ENCODE results near the gene GPC6. TPM values are rescaled to one million over a fixed set of nuclear protein-coding genes. Genes with fewer than 3 reads are reported as not detected.

GPC6 gene
- total RNA-seq, 3 donors from 2014 or later (not counting 1 experiment from before 2014, with no cell fraction given): not detected

- Histone ChIP-seq H3K4me1 (ENCODE audit: control insufficient read depth, insufficient read depth, low read length) (no peaks in the 10 kb centered on the region), H3K27me3 (ENCODE audit: control insufficient read depth, insufficient read depth, low read length) (no peaks in the 10 kb centered on the region), H3K36me3 (ENCODE audit: control insufficient read depth, insufficient read depth, low read length) (no peaks in the 10 kb centered on the region), H3K4me3 (ENCODE audit: low read length) (no peak overlapping the region), H3K9me3 (ENCODE audit: control insufficient read depth, insufficient read depth, low read length) (peaks cover 2% of the 10 kb centered on the region), H3K27ac (ENCODE audit: low read length) (no peak overlapping the region)
- Mint-ChIP-seq H3K27ac (no peak overlapping the region), H3K4me1 (no peaks in the 10 kb centered on the region), H3K36me3 (no peaks in the 10 kb centered on the region), H3K27me3 (ENCODE audit: low read depth in 2 of 2) (no peaks in the 10 kb centered on the region), H3K4me3 (no peak overlapping the region), H3K9me3 (peaks cover 14 to 19% of the 10 kb centered on the region in 2 donors)
- TF ChIP-seq CTCF (IDR thresholded peaks at IDR 0.05): no peak
- DNase-seq (no peak), ATAC-seq (no peak)
- intact Hi-C loops (cut with micrococcal nuclease): no loop called here
Observed at GRCh38 chr13:93345024-93345423, 118.4 kb downstream of the GPC6 start.

GRCh38 chr13:93345770-93346169 is 119.2 kb downstream of the GPC6 start:
- intact Hi-C loops (cut with micrococcal nuclease): no loop called here
- Mint-ChIP-seq H3K27ac (no peak overlapping the region), H3K4me1 (no peaks in the 10 kb centered on the region), H3K4me3 (no peak overlapping the region), H3K36me3 (no peaks in the 10 kb centered on the region), H3K9me3 (peaks cover 12 to 19% of the 10 kb centered on the region in 2 donors), H3K27me3 (ENCODE audit: low read depth in 2 of 2) (no peaks in the 10 kb centered on the region)
- Histone ChIP-seq H3K27me3 (ENCODE audit: control insufficient read depth, insufficient read depth, low read length) (no peaks in the 10 kb centered on the region), H3K4me3 (ENCODE audit: low read length) (no peak overlapping the region), H3K27ac (ENCODE audit: low read length) (no peak overlapping the region), H3K36me3 (ENCODE audit: control insufficient read depth, insufficient read depth, low read length) (no peaks in the 10 kb centered on the region), H3K9me3 (ENCODE audit: control insufficient read depth, insufficient read depth, low read length) (peaks cover 2% of the 10 kb centered on the region), H3K4me1 (ENCODE audit: control insufficient read depth, insufficient read depth, low read length) (no peaks in the 10 kb centered on the region)
- ATAC-seq (no peak), DNase-seq (no peak)
- TF ChIP-seq CTCF (IDR thresholded peaks at IDR 0.05): no peak
- 98% methylated on average over 2 of the region's 2 CpGs for WGBS (ENCODE audit: insufficient coverage)

- ATAC-seq: no peak
Observed at GRCh38 chr13:93352616-93353015, 126.0 kb downstream of the GPC6 start.

More at GRCh38 chr13:93352616-93353015, 126.0 kb downstream of the GPC6 start:
- Histone ChIP-seq H3K27ac (ENCODE audit: low read length) (no peak overlapping the region), H3K27me3 (ENCODE audit: control insufficient read depth, insufficient read depth, low read length) (no peaks in the 10 kb centered on the region), H3K36me3 (ENCODE audit: control insufficient read depth, insufficient read depth, low read length) (no peaks in the 10 kb centered on the region), H3K4me1 (ENCODE audit: control insufficient read depth, insufficient read depth, low read length) (no peaks in the 10 kb centered on the region), H3K9me3 (ENCODE audit: control insufficient read depth, insufficient read depth, low read length) (no peaks in the 10 kb centered on the region), H3K4me3 (ENCODE audit: low read length) (no peak overlapping the region)
- no peak for TF ChIP-seq CTCF (IDR thresholded peaks at IDR 0.05)
- H3K36me3 Mint-ChIP-seq: no peaks in the 10 kb centered on the region
- H3K9me3 Mint-ChIP-seq: peaks cover 12 to 16% of the 10 kb centered on the region in 2 donors
- no peak for DNase-seq
- no peaks in the 10 kb centered on the region for H3K4me1 Mint-ChIP-seq
- intact Hi-C loops (cut with micrococcal nuclease): no loop called here
- no peaks in the 10 kb centered on the region for H3K27me3 Mint-ChIP-seq (ENCODE audit: low read depth in 2 of 2)
- no peak overlapping the region for H3K4me3 Mint-ChIP-seq
- WGBS (ENCODE audit: insufficient coverage): 91% methylated on average over 3 of the region's 4 CpGs
- no peak overlapping the region for H3K27ac Mint-ChIP-seq

All from natural killer cell (primary cell).